Pancreas (tissue), 10 donors: ENCODE measurements around the gene NET1. TPM values are rescaled to one million over a fixed set of nuclear protein-coding genes. Genes with fewer than 3 reads are reported as not detected.
"Not testable (repeated sequence)": the region's sequence is repeated elsewhere in the genome, so short reads cannot be mapped to it uniquely, and the experiment has no call there.

ENCODE experiments used
- ATAC-seq, 4 donors: fragments of 200-7000 bp; cut with Tn5 transposase; one replicate each; pipeline versions ENCODE4 v1.8.0 to v1.9.1; 2020; ENCODE audit warnings: mild to moderate bottlenecking in 4 of 4, moderate library complexity in 4 of 4
- DNase-seq, 6 donors: peaks; one replicate each; pipeline ENCODE4 v3.0.0-alpha.2; 2020
- FAIRE-seq: peaks from 2 replicates; lab custom pipeline; 2012; peaks lifted over from hg19 to GRCh38; lab: Jason Lieb, UNC
- H3K27ac ChIP-seq, 4 donors: fragments of 200-600 bp; sonication (generic); 1 replicate in 3 of 4; 2 replicates in 1 of 4; pipeline versions ENCODE4 v1.5.0 to v1.8.0; 2020
- H3K27me3 ChIP-seq, 4 donors: fragments of 200-600 bp; one replicate each; pipeline ENCODE4 v1.8.0; 2021
- H3K36me3 ChIP-seq, 3 donors: fragments of 200-600 bp; sonication (generic) in 1 of 3; one replicate each; pipeline versions ENCODE4 v1.5.0 to v1.8.0; 2020 to 2021
- H3K4me1 ChIP-seq, 3 donors: fragments of 200-600 bp; one replicate each; pipeline ENCODE4 v1.8.0; 2021
- H3K4me3 ChIP-seq, 4 donors: fragments of 200-600 bp; sonication (generic) in 2 of 4; one replicate each; pipeline versions ENCODE4 v1.5.0 to v1.8.0; 2020 to 2021
- H3K9me3 ChIP-seq, 4 donors: fragments of 200-600 bp; one replicate each; pipeline ENCODE4 v1.8.0; 2021
- WGBS, 2 donors: extraction: QIAGEN DNeasy Blood & Tissue Kit; methylation state at CpG; one replicate each; pipeline ENCODE4 v1.1.7; 2013; 5-methylcytosine and 5-hydroxymethylcytosine counted together
- intact Hi-C, 3 donors: fragments of 100-400 bp; cut with DNase I; formaldehyde crosslinking; loops; one replicate each; pipeline versions ENCODE4 v1.11.1 to v1.14.2; 2022
- polyA plus RNA-seq, 2 donors: library from polyadenylated mRNA; stranded (reverse); fragments of 200-250 nt; gene quantifications; one replicate each; pipeline ENCODE4 v1.2.3, GENCODE V29; 2013
- total RNA-seq, 6 donors: library from RNA; stranded (reverse); fragmentation: NEBNext Ultra II Directional in 4 of 6; extraction: Animal tissue kit (Norgen Biotek cat#: 25700) in 4 of 6; gene quantifications; one replicate each; pipeline versions ENCODE4 v1.2.1 to v1.2.4, GENCODE V29; 2021 to 2023
- TF ChIP-seq, protein P1 (sequence below), 4 donors: fragments of 200-600 bp; sonication (generic) in 3 of 4; IDR thresholded peaks; one replicate each; pipeline versions ENCODE4 v1.5.0 to v1.8.0; 2021; ENCODE audit warnings: antibody characterized with exemption in 4 of 4
- donor health status: healthy with polysubstance abuse.
- donor health status: DM: no; HTN: no; CAD: no; lungs with moderate emphysema.
- donor health status: DM: no; HTN: no; CAD: no.
- donor health status: control.
- donor health status: control.
- donor health status: Bipolar disorder and iron deficiency.
- donor health status: DM: yes; HTN: yes; CAD: no.
- donor health status: DM: no; HTN: no; CAD: no.
- donor health status: DM: no; HTN: no; CAD: no.
- donor health status: DM: yes; HTN: yes; CAD: no.

Gene NET1
- total and polyA plus RNA-seq, 8 donors, result 13.0 to 68.0 (median 37.0) TPM

DNA sequence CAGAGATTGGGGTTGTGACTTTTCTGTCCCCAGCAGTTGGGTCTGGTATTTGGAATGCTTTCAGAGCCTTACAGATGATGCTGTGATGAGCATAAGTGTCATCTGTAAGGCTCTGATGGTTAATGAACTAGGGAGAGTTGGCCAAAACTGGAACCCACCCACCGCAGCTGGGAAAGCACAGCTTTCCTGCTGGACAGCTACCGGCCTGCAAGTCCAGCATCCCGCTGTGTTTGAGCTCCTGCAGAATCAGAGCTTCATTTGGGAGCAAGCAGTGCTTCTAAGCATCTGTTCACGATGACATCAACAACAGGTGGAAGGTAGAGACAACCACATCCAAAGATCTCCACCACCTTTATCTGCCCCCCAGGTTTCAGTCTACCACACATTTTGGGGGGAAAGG, 35.9 kb upstream of the NET1 start:
- H3K27me3 ChIP-seq, result no peaks in the 10 kb centered on the region
- H3K4me3 ChIP-seq, result no peak overlapping the region
- no peak for DNase-seq
- no peaks in the 10 kb centered on the region for H3K36me3 ChIP-seq
- H3K27ac ChIP-seq, result no peak overlapping the region
- TF ChIP-seq, protein P1, sequence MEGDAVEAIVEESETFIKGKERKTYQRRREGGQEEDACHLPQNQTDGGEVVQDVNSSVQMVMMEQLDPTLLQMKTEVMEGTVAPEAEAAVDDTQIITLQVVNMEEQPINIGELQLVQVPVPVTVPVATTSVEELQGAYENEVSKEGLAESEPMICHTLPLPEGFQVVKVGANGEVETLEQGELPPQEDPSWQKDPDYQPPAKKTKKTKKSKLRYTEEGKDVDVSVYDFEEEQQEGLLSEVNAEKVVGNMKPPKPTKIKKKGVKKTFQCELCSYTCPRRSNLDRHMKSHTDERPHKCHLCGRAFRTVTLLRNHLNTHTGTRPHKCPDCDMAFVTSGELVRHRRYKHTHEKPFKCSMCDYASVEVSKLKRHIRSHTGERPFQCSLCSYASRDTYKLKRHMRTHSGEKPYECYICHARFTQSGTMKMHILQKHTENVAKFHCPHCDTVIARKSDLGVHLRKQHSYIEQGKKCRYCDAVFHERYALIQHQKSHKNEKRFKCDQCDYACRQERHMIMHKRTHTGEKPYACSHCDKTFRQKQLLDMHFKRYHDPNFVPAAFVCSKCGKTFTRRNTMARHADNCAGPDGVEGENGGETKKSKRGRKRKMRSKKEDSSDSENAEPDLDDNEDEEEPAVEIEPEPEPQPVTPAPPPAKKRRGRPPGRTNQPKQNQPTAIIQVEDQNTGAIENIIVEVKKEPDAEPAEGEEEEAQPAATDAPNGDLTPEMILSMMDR (IDR thresholded peaks at IDR 0.05), result no peak
- H3K4me1 ChIP-seq, result no peaks in the 10 kb centered on the region
- H3K9me3 ChIP-seq, result no peaks in the 10 kb centered on the region
- ATAC-seq, result no peak
- 59 to 71% methylated on average over 4 of the region's 4 CpGs for WGBS, 2 donors
- no peak for FAIRE-seq
- intact Hi-C loops, result no loop called here

DNA sequence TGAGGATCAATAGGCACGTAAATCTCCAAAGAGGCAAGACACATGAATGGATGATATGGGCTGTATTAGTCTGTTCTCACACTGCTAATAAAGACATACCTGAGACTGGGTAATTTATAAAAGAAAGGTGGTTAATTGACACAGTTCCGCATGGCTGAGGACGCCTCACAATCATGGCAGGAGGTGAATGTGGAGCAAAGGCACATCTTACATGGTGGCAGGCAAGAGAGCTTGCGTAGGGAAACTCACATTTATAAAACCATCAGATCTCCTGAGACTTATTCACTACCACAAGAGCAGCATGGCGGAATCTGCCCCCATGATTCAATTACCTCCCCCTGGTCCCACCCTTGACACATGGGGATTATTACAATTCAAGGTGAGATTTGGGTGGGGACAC, 33.2 kb upstream of the NET1 start:
- 97 to 98% methylated on average over 5 of the region's 5 CpGs for WGBS, 2 donors
- H3K27ac ChIP-seq, H3K36me3 ChIP-seq, intact Hi-C loops, H3K4me1 ChIP-seq, FAIRE-seq, ATAC-seq, H3K27me3 ChIP-seq, H3K9me3 ChIP-seq, H3K4me3 ChIP-seq, DNase-seq: not testable (repeated sequence)

DNA sequence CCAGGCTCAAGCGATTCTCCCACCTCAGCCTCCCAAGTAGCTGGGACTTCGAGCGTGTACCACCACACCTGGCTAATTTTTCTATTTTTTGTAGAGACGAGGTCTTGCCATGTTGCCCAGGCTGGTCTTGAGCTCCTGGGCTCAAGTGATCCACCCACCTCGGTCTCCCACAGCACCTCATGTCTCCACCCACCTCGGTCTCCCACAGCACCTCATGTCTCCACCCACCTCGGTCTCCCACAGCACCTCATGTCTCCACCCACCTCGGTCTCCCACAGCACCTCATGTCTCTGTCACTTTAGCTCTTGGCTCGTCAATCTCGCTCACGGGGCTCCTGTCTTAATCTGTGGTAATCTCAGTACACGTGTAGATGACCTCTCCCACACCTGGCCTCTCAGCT, 32.0 kb upstream of the NET1 start:
- H3K27ac ChIP-seq, DNase-seq, FAIRE-seq, H3K9me3 ChIP-seq, intact Hi-C loops, H3K36me3 ChIP-seq, H3K4me3 ChIP-seq, H3K27me3 ChIP-seq, ATAC-seq: not testable (repeated sequence)
- H3K4me1 ChIP-seq, result peaks cover 0 to 10% (median 4%) of the 10 kb centered on the region in 3 donors
- WGBS, 2 donors, result 68 to 72% methylated on average over 12 of the region's 12 CpGs

DNA sequence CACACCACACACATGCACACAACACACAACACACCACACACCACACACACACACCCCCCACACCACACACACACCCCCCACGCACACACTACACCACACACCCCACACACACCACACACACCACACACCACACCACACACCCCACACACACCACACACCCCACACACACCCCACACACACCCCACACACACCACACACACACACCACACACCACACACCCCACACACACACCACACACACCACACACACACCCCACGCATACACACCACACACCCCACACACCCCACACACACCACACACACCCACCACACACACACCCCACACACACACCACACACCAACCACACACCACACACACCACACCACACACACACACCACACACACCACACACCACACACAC, 31.2 kb upstream of the NET1 start:
- ATAC-seq, result no peak
- Histone ChIP-seq H3K36me3 (no peaks in the 10 kb centered on the region), H3K27ac (no peak overlapping the region), H3K9me3 (no peaks in the 10 kb centered on the region), H3K4me3 (no peak overlapping the region), H3K4me1 (peaks cover 0 to 10% (median 4%) of the 10 kb centered on the region in 3 donors), H3K27me3 (no peaks in the 10 kb centered on the region)
- intact Hi-C loops, result no loop called here
- no peak for DNase-seq
- 90 to 100% methylated on average over 2 of the region's 2 CpGs for WGBS, 2 donors
- no peak for FAIRE-seq
- TF ChIP-seq, protein P1 (IDR thresholded peaks at IDR 0.05), result no peak

DNA sequence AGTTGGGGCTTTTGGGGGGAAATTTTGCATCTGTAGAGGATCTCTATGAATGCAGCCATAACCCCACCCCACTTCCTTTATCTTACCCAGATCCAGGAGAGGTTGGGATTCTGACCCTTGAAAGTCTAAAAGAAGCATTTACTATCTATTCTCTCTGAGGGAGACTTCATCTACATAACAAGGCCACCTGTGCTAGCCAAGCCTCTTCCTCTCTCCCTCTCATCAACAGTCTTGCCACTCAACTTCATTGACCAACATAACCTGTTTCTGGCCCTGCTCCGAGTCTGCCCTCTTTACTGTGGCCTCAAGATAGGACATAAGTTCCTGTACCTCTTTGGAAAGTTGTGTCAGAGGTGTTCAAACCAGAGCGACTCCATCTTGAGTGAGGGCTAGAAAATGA, 27.1 kb upstream of the NET1 start:
- intact Hi-C loops, result no loop called here
- Histone ChIP-seq H3K36me3 (no peaks in the 10 kb centered on the region), H3K4me3 (no peak overlapping the region), H3K27ac (no peak overlapping the region), H3K4me1 (peaks cover 0 to 10% (median 4%) of the 10 kb centered on the region in 3 donors), H3K27me3 (no peaks in the 10 kb centered on the region), H3K9me3 (no peaks in the 10 kb centered on the region)
- DNase-seq (no peak), ATAC-seq (no peak), FAIRE-seq (no peak)
- 72 to 83% methylated on average over 2 of the region's 2 CpGs for WGBS, 2 donors
- TF ChIP-seq, protein P1 (IDR thresholded peaks at IDR 0.05), result no peak

DNA sequence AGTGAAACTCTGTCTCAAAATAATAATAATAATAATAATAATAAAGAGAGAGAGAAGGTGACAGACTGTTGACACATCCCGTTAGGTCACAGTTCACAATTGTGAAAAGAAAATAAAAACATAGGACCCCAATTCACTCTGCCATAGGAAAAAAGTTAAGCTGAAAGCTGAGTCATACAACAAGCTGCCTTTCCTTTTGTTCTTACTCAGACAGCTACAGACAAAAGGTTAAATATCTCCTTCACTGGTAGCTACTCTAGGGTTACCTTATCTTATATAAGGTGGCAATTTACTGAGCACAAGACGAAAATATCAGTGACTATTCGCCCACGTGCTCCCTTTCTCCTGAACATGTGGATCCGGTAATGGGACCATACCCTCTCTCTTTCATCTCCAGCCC, 25.2 kb upstream of the NET1 start:
- H3K27ac ChIP-seq, result no peak overlapping the region
- intact Hi-C loops, result no loop called here
- no peak for ATAC-seq
- H3K9me3 ChIP-seq, result no peaks in the 10 kb centered on the region
- no peaks in the 10 kb centered on the region for H3K36me3 ChIP-seq
- no peak for DNase-seq
- TF ChIP-seq, protein P1 (IDR thresholded peaks at IDR 0.05), result no peak
- WGBS, 2 donors, result 84 to 90% methylated on average over 5 of the region's 5 CpGs
- no peak overlapping the region for H3K4me3 ChIP-seq
- FAIRE-seq, result no peak
- peaks cover 0 to 10% (median 4%) of the 10 kb centered on the region in 3 donors for H3K4me1 ChIP-seq
- H3K27me3 ChIP-seq, result no peaks in the 10 kb centered on the region
